GM12865 (cell line): ENCODE measurements around the gene PLCL2.

Source experiments
- DNase-seq: peaks from one replicate; pipeline ENCODE4 v3.0.0; 2010; ENCODE audit warnings: low read depth
- H3K4me3 ChIP-seq: 2 replicates; pipeline ENCODE4 v1.5.1; 2011; ENCODE audit warnings: mild to moderate bottlenecking, low read depth, low read length, control low read depth
- CTCF ChIP-seq: IDR thresholded peaks from 2 replicates; pipeline ENCODE4 v1.5.1; 2011; ENCODE audit warnings: low read length, control low read depth, low read depth, inconsistent platforms; ENCODE audit not compliant: insufficient read depth; ENCODE audit errors: missing control alignments

Gene PLCL2

GRCh38 chr3:16841041-16841753 lies 43.6 kb upstream of the PLCL2 start:
- peak overlapping the region; percentile 67 for H3K4me3 ChIP-seq
- no peak for TF ChIP-seq CTCF
- peak; percentile 31 for DNase-seq

GRCh38 chr3:16841904-16842271 lies 42.9 kb upstream of the PLCL2 start:
- DNase-seq: peak; percentile 81
- H3K4me3 ChIP-seq: peak overlapping the region; percentile 67
- no peak for TF ChIP-seq CTCF

- TF ChIP-seq CTCF: no peak
- H3K4me3 ChIP-seq: peak overlapping the region; percentile 67
- peak; percentile 89 for DNase-seq
Measured at GRCh38 chr3:16842272-16843270, 42.2 kb upstream of the PLCL2 start.

GRCh38 chr3:16844222-16844621 lies 40.5 kb upstream of the PLCL2 start:
- no peak for DNase-seq
- no peak overlapping the region for H3K4me3 ChIP-seq
- TF ChIP-seq CTCF: no peak

DNA sequence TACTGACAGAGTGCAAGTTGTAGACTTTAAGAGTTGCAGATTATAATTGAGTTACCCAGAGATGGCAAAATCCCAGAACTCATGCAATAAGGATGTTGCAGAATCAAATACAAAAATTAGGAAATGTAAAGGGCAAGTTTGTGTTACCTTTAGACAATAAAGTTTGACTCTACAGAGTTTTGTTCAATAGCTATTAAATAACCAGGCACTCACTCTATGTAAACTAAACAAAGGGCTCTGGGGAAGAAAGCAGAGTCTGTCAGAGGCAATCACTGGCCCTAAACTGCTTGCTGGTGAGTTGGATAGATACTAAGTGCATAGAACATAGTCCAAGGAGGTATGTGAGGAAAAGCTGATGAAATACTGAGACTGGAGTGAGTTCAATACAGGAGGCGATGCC lies 40.0 kb upstream of the PLCL2 start:
- DNase-seq: no peak
- TF ChIP-seq CTCF: no peak
- no peak overlapping the region for H3K4me3 ChIP-seq

DNA sequence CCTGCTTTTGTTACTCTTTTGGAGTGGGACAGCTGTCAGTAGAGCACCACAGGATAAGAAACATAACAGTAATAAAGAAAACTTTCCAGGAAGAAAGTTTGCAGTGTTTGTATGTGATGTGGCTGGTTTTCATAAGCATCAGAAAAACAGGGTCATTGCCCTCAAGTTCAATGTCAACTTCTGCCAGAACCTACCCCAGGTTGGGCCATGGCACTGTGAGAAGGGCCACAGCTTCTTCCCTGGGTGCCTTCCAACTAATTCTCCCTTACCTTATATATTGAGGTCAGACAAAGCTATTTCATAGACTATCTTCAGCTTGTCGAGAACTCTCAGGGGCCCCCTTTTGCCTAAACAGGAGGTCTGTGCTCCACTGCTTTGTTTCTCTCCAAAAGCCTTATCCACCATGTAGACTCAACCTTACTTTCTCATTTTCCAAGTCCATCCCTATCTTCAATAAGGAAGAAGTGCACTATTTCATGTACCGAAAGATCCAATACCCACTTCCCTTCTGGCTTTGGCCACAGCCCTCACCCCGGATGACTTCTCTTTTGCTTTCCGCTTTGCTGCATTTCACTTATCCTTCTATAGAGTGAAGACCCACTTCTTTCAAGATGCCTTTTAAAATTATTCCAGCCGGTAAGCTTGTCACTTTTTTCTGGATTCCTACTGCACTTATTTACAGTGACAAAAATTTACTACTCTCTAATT lies 38.2 kb upstream of the PLCL2 start:
- no peak overlapping the region for H3K4me3 ChIP-seq
- TF ChIP-seq CTCF: no peak
- DNase-seq: no peak
